ENCODE data around the gene GAB4.
"Not testable (repeated sequence)": the region's sequence is repeated elsewhere in the genome, so short reads cannot be mapped to it uniquely, and the experiment has no call there.

GAB4 gene

GRCh38 chr22:16958475-16958874, 49.5 kb downstream of the GAB4 start:
- no peak for DNase-seq

GRCh38 chr22:16957781-16958180, 50.2 kb downstream of the GAB4 start:
- no peak for DNase-seq

- no peak for DNase-seq
Measured at GRCh38 chr22:16956290-16956689, 51.7 kb downstream of the GAB4 start.

- no peak for DNase-seq
Measured at GRCh38 chr22:16955678-16956210, 52.3 kb downstream of the GAB4 start.

- DNase-seq: no peak
Measured at GRCh38 chr22:16955081-16955480, 52.9 kb downstream of the GAB4 start.

GRCh38 chr22:16954060-16954403, 54.0 kb downstream of the GAB4 start:
- no peak for DNase-seq

GRCh38 chr22:16953206-16954059, 54.6 kb downstream of the GAB4 start:
- DNase-seq: no peak

GRCh38 chr22:16949561-16949960, 58.5 kb downstream of the GAB4 start:
- peak in 1 of 5 donors; percentile 31 for DNase-seq

GRCh38 chr22:16937811-16938210, 70.2 kb downstream of the GAB4 start:
- no peak for DNase-seq

GRCh38 chr22:16937209-16937608, 70.8 kb downstream of the GAB4 start:
- DNase-seq: not testable (repeated sequence)

GRCh38 chr22:16936625-16937024, 71.4 kb downstream of the GAB4 start:
- DNase-seq: no peak

- DNase-seq: no peak
Measured at GRCh38 chr22:16935209-16935608, 72.8 kb downstream of the GAB4 start.

GRCh38 chr22:16933291-16934282, 74.4 kb downstream of the GAB4 start:
- DNase-seq: no peak

- DNase-seq: no peak
Measured at GRCh38 chr22:16932577-16932976, 75.4 kb downstream of the GAB4 start.

GRCh38 chr22:16925407-16925966, 82.5 kb downstream of the GAB4 start:
- DNase-seq: no peak

- no peak for DNase-seq
Measured at GRCh38 chr22:16922706-16923105, 85.3 kb downstream of the GAB4 start.

GRCh38 chr22:16922076-16922475, 85.9 kb downstream of the GAB4 start:
- DNase-seq: no peak

- DNase-seq: peak in 3 of 5 donors; percentile 6 to 37 (median 33)
Measured at GRCh38 chr22:16917144-16918003, 90.6 kb downstream of the GAB4 start.

GRCh38 chr22:16915701-16916100, 92.3 kb downstream of the GAB4 start:
- DNase-seq: no peak

- DNase-seq: not testable (repeated sequence)
Measured at GRCh38 chr22:16914911-16915310, 93.1 kb downstream of the GAB4 start.

GRCh38 chr22:16914006-16914405, 94.0 kb downstream of the GAB4 start:
- DNase-seq: no peak

GRCh38 chr22:16912281-16912680, 95.7 kb downstream of the GAB4 start:
- DNase-seq: no peak
